NT2/D1 (cell line): Measurements from ENCODE around the gene KLF15.

Source experiments
- YY1 ChIP-seq: IDR thresholded peaks from 2 replicates; pipeline ENCODE4 v1.6.1; 2011; ENCODE audit not compliant: insufficient read length, insufficient read depth
- ZNF274 ChIP-seq: IDR thresholded peaks from 2 replicates; pipeline ENCODE4 v1.6.1; 2011; ENCODE audit warnings: mild to moderate bottlenecking, low read depth, low read length

- TF ChIP-seq ZNF274 (no peak), YY1 (no peak)
Measured at GRCh38 chr3:126402178-126402577, 45.0 kb upstream of the KLF15 start.
